ENCODE results near the gene DNASE1.

Gene DNASE1

GRCh38 chr16:3609895-3610697 is 44.4 kb upstream of the DNASE1 start:
- Histone ChIP-seq H4K8ac (ENCODE audit: low read depth, low read length) (no peak overlapping the region), H3K56ac (ENCODE audit: low read length) (peak overlapping the region; percentile 25), H3K4me2 (ENCODE audit: low read length) (no peak overlapping the region), H2BK5ac (ENCODE audit: low read length) (no peak overlapping the region), H2AK5ac (ENCODE audit: low read length) (no peak overlapping the region), H3K36me3 (ENCODE audit: control insufficient read depth, insufficient read depth, low read length) (no peaks in the 10 kb centered on the region), H3K18ac (ENCODE audit: low read length) (no peak overlapping the region), H3K4me3 (ENCODE audit: low read length) (no peak overlapping the region), H3K79me1 (ENCODE audit: low read length) (peaks cover 6% of the 10 kb centered on the region), H3K27me3 (ENCODE audit: insufficient read depth, low read length, poor library complexity) (no peaks in the 10 kb centered on the region), H4K5ac (ENCODE audit: low read length) (no peak overlapping the region), H3K79me2 (ENCODE audit: control insufficient read depth, insufficient read depth, low read length) (peaks cover 21% of the 10 kb centered on the region), H3K4ac (ENCODE audit: low read depth, low read length) (no peak overlapping the region), H3K23ac (ENCODE audit: low read length) (no peak overlapping the region), H3K4me1 (ENCODE audit: control insufficient read depth, low read depth, low read length) (no peaks in the 10 kb centered on the region), H3K27ac (ENCODE audit: low read depth, low read length) (no peak overlapping the region), H2BK120ac (ENCODE audit: low read depth, low read length) (no peak overlapping the region), H3K9ac (ENCODE audit: low read length) (peak overlapping the region; percentile 92), H2BK15ac (replicated peaks; ENCODE audit: low read depth) (no peak overlapping the region)
- DNase-seq, result no peak
- no CpG with 5 or more reads among the region's 14 CpGs for WGBS (ENCODE audit: extremely low coverage, insufficient coverage, low lambda C conversion rate)

DNA sequence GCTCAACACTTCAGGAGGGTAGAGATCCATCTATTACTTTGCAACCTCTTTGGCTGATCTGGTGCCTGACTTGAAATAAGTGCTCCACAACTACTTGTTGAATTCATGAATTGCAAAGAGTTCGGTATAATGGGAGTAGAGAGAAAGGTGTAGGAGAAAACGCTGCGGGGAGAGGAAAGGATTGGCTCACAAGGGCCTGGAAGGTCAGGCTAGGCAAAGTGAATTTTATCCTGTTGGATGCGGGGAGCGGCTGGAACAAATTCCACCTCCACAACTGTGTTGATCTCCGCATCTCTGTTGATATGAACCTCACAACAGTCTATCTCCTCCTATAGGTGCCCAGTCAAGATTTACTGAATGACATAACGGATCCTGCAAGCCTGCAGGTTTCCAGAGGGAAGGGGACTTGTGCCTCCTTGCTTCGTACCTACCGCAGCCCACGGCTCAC is 43.8 kb upstream of the DNASE1 start:
- H3K4me3 ChIP-seq (ENCODE audit: low read length), result peak overlapping the region; percentile 95
- no peak overlapping the region for H2BK15ac ChIP-seq (replicated peaks; ENCODE audit: low read depth)
- H3K56ac ChIP-seq (ENCODE audit: low read length), result peak overlapping the region; percentile 94
- H3K4me1 ChIP-seq (ENCODE audit: control insufficient read depth, low read depth, low read length), result no peaks in the 10 kb centered on the region
- no peak overlapping the region for H4K5ac ChIP-seq (ENCODE audit: low read length)
- H3K9ac ChIP-seq (ENCODE audit: low read length), result peak overlapping the region; percentile 92
- H3K4me2 ChIP-seq (ENCODE audit: low read length), result peak overlapping the region; percentile 89
- peaks cover 24% of the 10 kb centered on the region for H3K79me2 ChIP-seq (ENCODE audit: control insufficient read depth, insufficient read depth, low read length)
- H3K18ac ChIP-seq (ENCODE audit: low read length), result peak overlapping the region; percentile 91
- no peak overlapping the region for H2BK5ac ChIP-seq (ENCODE audit: low read length)
- no peak overlapping the region for H2AK5ac ChIP-seq (ENCODE audit: low read length)
- H3K23ac ChIP-seq (ENCODE audit: low read length), result no peak overlapping the region
- H3K27me3 ChIP-seq (ENCODE audit: insufficient read depth, low read length, poor library complexity), result no peaks in the 10 kb centered on the region
- peak; percentile 46 for DNase-seq
- H4K8ac ChIP-seq (ENCODE audit: low read depth, low read length), result no peak overlapping the region
- H3K79me1 ChIP-seq (ENCODE audit: low read length), result peaks cover 9% of the 10 kb centered on the region
- no peak overlapping the region for H2BK120ac ChIP-seq (ENCODE audit: low read depth, low read length)
- H3K36me3 ChIP-seq (ENCODE audit: control insufficient read depth, insufficient read depth, low read length), result no peaks in the 10 kb centered on the region
- H3K27ac ChIP-seq (ENCODE audit: low read depth, low read length), result no peak overlapping the region
- no CpG with 5 or more reads among the region's 10 CpGs for WGBS (ENCODE audit: extremely low coverage, insufficient coverage, low lambda C conversion rate)
- no peak overlapping the region for H3K4ac ChIP-seq (ENCODE audit: low read depth, low read length)

DNA sequence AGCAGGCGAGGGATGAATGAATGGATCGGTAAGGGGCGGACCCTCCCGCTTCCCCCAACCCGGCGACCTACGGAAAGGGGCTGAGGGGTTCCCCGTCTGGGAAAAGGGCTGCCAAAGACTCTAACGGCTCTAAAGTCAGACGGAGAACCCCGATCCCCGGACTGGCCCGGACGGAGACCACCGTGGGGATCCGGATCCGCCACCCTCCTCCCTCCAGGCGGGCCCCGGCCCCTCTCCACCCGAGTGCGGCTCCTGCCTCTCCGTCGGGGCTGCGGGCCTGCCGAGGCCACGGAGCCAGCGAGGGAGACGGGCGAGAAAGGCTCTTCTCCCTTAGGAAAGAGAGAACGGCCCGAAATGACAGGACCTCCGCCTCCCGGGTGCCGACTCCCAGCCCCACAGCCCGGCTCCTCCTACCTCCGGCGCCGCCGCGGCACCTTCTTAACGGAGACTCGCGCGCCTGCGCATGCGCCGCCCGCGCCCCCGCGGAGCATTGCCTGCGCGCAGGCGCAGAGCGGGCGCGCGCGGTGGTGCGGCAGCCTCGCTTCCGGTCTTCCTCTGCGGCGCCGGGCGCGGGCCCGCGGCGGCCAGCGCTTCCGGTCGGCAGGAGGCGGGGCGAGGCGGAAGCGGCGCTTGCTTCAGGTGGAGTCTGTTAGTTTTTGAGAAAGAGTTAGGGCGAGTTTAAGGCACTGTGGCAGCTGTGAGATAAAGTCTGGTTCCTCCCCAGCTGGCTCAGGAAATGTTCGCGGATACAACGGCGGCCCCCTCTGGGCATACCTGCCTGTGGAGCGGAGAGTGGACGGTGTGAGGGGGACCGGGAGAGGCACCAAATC is 43.1 kb upstream of the DNASE1 start, which contains the start of gene SLX4:
Gene SLX4 (minus strand): TSS at position 461 of the 830 bp plus-strand sequence. CDS start 2,642 bp downstream, outside the sequence.
- Histone ChIP-seq H3K79me1 (ENCODE audit: low read length) (peaks cover 9% of the 10 kb centered on the region), H3K4me3 (ENCODE audit: low read length) (peak within 1 kb of the TSS; percentile 96), H4K5ac (ENCODE audit: low read length) (no peak within 1 kb of the TSS), H3K23ac (ENCODE audit: low read length) (peak within 1 kb of the TSS; percentile 9), H2BK15ac (replicated peaks; ENCODE audit: low read depth) (no peak within 1 kb of the TSS), H3K56ac (ENCODE audit: low read length) (peak within 1 kb of the TSS; percentile 98), H3K27ac (ENCODE audit: low read depth, low read length) (peak within 1 kb of the TSS; percentile 96), H2BK5ac (ENCODE audit: low read length) (peak within 1 kb of the TSS; percentile 70), H3K4ac (ENCODE audit: low read depth, low read length) (peak within 1 kb of the TSS; percentile 74), H3K9ac (ENCODE audit: low read length) (peak within 1 kb of the TSS; percentile 99), H3K79me2 (ENCODE audit: control insufficient read depth, insufficient read depth, low read length) (peaks cover 24% of the 10 kb centered on the region), H3K18ac (ENCODE audit: low read length) (peak within 1 kb of the TSS; percentile 91), H2AK5ac (ENCODE audit: low read length) (peak within 1 kb of the TSS; percentile 38), H3K4me2 (ENCODE audit: low read length) (peak within 1 kb of the TSS; percentile 89), H4K8ac (ENCODE audit: low read depth, low read length) (peak within 1 kb of the TSS; percentile 99), H3K27me3 (ENCODE audit: insufficient read depth, low read length, poor library complexity) (no peaks in the 10 kb centered on the region), H2BK120ac (ENCODE audit: low read depth, low read length) (no peak within 1 kb of the TSS), H3K36me3 (ENCODE audit: control insufficient read depth, insufficient read depth, low read length) (no peaks in the 10 kb centered on the region), H3K4me1 (ENCODE audit: control insufficient read depth, low read depth, low read length) (no peaks in the 10 kb centered on the region)
- peak; percentile 96 for DNase-seq
- no CpG with 5 or more reads among the region's 86 CpGs for WGBS (ENCODE audit: extremely low coverage, insufficient coverage, low lambda C conversion rate)

GRCh38 chr16:3612510-3613466 is 41.7 kb upstream of the DNASE1 start:
- Histone ChIP-seq H3K18ac (ENCODE audit: low read length) (no peak overlapping the region), H3K79me2 (ENCODE audit: control insufficient read depth, insufficient read depth, low read length) (peaks cover 24% of the 10 kb centered on the region), H3K4me1 (ENCODE audit: control insufficient read depth, low read depth, low read length) (no peaks in the 10 kb centered on the region), H3K4ac (ENCODE audit: low read depth, low read length) (no peak overlapping the region), H3K56ac (ENCODE audit: low read length) (peak overlapping the region; percentile 98), H3K4me2 (ENCODE audit: low read length) (peak overlapping the region; percentile 16), H3K27ac (ENCODE audit: low read depth, low read length) (no peak overlapping the region), H2BK5ac (ENCODE audit: low read length) (no peak overlapping the region), H3K36me3 (ENCODE audit: control insufficient read depth, insufficient read depth, low read length) (no peaks in the 10 kb centered on the region), H3K27me3 (ENCODE audit: insufficient read depth, low read length, poor library complexity) (no peaks in the 10 kb centered on the region), H2BK120ac (ENCODE audit: low read depth, low read length) (no peak overlapping the region), H4K8ac (ENCODE audit: low read depth, low read length) (no peak overlapping the region), H3K79me1 (ENCODE audit: low read length) (peaks cover 9% of the 10 kb centered on the region), H4K5ac (ENCODE audit: low read length) (no peak overlapping the region), H3K9ac (ENCODE audit: low read length) (peak overlapping the region; percentile 18), H3K4me3 (ENCODE audit: low read length) (no peak overlapping the region), H2AK5ac (ENCODE audit: low read length) (no peak overlapping the region), H2BK15ac (replicated peaks; ENCODE audit: low read depth) (no peak overlapping the region), H3K23ac (ENCODE audit: low read length) (no peak overlapping the region)
- no CpG with 5 or more reads among the region's 34 CpGs for WGBS (ENCODE audit: extremely low coverage, insufficient coverage, low lambda C conversion rate)
- DNase-seq, result no peak

DNA sequence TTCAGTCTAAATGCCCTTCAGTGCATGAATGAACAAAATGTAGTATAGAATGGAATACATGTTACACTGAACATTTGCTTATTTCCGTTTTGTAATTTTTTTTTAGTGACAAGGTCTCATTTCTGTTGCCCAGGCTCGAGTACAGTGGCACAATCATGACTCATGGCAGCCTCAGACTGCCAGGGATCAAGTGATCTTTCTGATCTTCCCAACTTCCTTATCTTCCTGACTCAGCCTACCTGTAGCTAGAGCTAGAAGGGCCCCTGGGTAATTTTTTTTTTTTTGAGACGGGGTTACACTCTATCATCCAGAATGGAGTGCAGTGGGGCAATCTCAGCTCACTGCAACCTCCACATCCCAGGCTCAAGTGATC is 35.7 kb upstream of the DNASE1 start:
- Histone ChIP-seq H3K23ac (ENCODE audit: low read length) (no peak overlapping the region), H3K4me2 (ENCODE audit: low read length) (no peak overlapping the region), H3K27me3 (ENCODE audit: insufficient read depth, low read length, poor library complexity) (no peaks in the 10 kb centered on the region), H2BK5ac (ENCODE audit: low read length) (no peak overlapping the region), H3K56ac (ENCODE audit: low read length) (no peak overlapping the region), H4K5ac (ENCODE audit: low read length) (no peak overlapping the region), H2AK5ac (ENCODE audit: low read length) (no peak overlapping the region), H3K4ac (ENCODE audit: low read depth, low read length) (no peak overlapping the region), H3K18ac (ENCODE audit: low read length) (no peak overlapping the region), H3K4me1 (ENCODE audit: control insufficient read depth, low read depth, low read length) (no peaks in the 10 kb centered on the region), H3K79me1 (ENCODE audit: low read length) (peaks cover 6% of the 10 kb centered on the region), H3K36me3 (ENCODE audit: control insufficient read depth, insufficient read depth, low read length) (no peaks in the 10 kb centered on the region), H3K9ac (ENCODE audit: low read length) (no peak overlapping the region), H2BK120ac (ENCODE audit: low read depth, low read length) (no peak overlapping the region), H3K27ac (ENCODE audit: low read depth, low read length) (no peak overlapping the region), H4K8ac (ENCODE audit: low read depth, low read length) (no peak overlapping the region), H3K4me3 (ENCODE audit: low read length) (no peak overlapping the region), H2BK15ac (replicated peaks; ENCODE audit: low read depth) (no peak overlapping the region), H3K79me2 (ENCODE audit: control insufficient read depth, insufficient read depth, low read length) (peaks cover 10% of the 10 kb centered on the region)
- no peak for DNase-seq
- WGBS (ENCODE audit: extremely low coverage, insufficient coverage, low lambda C conversion rate), result no CpG with 5 or more reads among the region's 3 CpGs
